Spleen (tissue), 7 donors: ENCODE data around the gene DPF1.

Source experiments
- POLR2A ChIP-seq, 3 donors: fragments of 450-650 bp; IDR thresholded peaks; one replicate each; pipeline ENCODE4 v1.5.1; 2017; ENCODE audit warnings: antibody characterized with exemption in 3 of 3, mild to moderate bottlenecking in 1 of 3
- TF ChIP-seq, protein P1 (sequence below), 11 experiments: fragments of 200-600 bp in 7 of 11; fragments of 450-650 bp in 4 of 11; sonication (generic) in 4 of 11; IDR thresholded peaks in 8 of 11; conservative IDR thresholded peaks in 3 of 11; 1 replicate in 7 of 11; 2 replicates in 4 of 11; pipeline versions ENCODE4 v1.4.0 to v1.8.0; 2016 to 2021; ENCODE audit warnings: antibody characterized with exemption in 11 of 11, inconsistent platforms in 4 of 11, mild to moderate bottlenecking in 1 of 11
- donor health status: DM: no; HTN: no; CAD: no; lungs with moderate emphysema.
- donor health status: DM: no; HTN: no; CAD: no.
- donor health status: DM: no; HTN: no; CAD: no.

DNA sequence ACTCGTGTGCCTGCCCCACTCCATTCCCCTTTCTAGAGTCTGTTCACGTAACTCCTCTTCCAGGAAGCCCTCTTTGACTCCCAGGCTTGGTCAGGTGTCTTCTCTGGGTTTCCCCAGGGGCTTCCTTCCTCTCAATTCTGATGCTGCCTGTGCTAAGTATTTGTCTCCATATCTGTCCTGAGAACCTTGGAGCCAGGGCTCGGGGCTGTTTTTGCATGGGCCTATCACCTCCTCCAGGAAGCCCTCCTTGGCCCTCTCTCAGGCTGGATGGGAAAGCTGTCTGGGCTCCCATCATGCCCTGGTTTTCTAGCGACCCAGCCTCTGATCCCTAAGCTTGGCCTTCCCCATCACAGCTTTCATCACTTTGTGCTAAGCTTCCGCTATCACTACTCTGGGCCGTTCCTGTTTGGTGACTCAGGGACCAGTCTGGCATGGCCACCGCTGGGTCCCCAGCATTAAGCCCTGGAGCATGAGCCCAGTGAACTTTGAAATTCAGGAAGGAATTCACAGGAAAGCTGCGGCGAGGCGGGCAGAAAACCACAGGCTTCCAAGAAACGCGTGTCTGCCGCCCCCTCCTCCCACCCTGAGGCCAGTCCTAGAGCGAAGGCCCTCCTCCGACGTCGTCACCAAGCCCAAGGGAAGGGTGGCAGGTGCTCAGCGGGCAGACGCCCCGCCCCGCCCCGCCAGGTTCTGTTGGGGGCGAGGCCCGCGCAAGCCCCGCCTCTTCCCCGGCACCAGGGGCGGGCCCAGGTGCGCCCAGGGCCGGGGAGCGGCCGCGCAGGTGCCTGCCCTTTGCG lies 39.9 kb upstream of the DPF1 start:
- TF ChIP-seq POLR2A (IDR thresholded peaks at IDR 0.05) = no peak
- TF ChIP-seq, protein P1, sequence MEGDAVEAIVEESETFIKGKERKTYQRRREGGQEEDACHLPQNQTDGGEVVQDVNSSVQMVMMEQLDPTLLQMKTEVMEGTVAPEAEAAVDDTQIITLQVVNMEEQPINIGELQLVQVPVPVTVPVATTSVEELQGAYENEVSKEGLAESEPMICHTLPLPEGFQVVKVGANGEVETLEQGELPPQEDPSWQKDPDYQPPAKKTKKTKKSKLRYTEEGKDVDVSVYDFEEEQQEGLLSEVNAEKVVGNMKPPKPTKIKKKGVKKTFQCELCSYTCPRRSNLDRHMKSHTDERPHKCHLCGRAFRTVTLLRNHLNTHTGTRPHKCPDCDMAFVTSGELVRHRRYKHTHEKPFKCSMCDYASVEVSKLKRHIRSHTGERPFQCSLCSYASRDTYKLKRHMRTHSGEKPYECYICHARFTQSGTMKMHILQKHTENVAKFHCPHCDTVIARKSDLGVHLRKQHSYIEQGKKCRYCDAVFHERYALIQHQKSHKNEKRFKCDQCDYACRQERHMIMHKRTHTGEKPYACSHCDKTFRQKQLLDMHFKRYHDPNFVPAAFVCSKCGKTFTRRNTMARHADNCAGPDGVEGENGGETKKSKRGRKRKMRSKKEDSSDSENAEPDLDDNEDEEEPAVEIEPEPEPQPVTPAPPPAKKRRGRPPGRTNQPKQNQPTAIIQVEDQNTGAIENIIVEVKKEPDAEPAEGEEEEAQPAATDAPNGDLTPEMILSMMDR (IDR thresholded peaks at IDR 0.05 in 8 of 11, conservative IDR thresholded peaks at IDR 0.05 in 3 of 11) = no peak
